ENCODE data around the gene LYSMD4.

LYSMD4 gene

GRCh38 chr15:99731336-99732123, 1.7 kb downstream of the LYSMD4 start:
- Histone ChIP-seq H3K9me3 (ENCODE audit: insufficient read depth, low read depth, low read length) (no peaks in the 10 kb centered on the region), H3K9ac (ENCODE audit: low read depth, low read length) (no peak overlapping the region), H3K36me3 (ENCODE audit: insufficient read depth, low read length) (peaks cover 11% of the 10 kb centered on the region; the same call in 1 of the 2 replicates), H3K27me3 (ENCODE audit: insufficient read depth, low read length) (peaks cover 16% of the 10 kb centered on the region), H3K27ac (ENCODE audit: low read depth, low read length) (peak overlapping the region; percentile 44; the same call in 1 of the 2 replicates), H3K4me1 (ENCODE audit: insufficient read depth, low read length) (peaks cover 18% of the 10 kb centered on the region), H3K4me3 (ENCODE audit: low read length) (peak overlapping the region; percentile 88)
- WGBS, result 20% methylated on average over 23 of the region's 26 CpGs

GRCh38 chr15:99729920-99730319, 3.3 kb downstream of the LYSMD4 start:
- peaks cover 11% of the 10 kb centered on the region; the same call in 1 of the 2 replicates for H3K36me3 ChIP-seq (ENCODE audit: insufficient read depth, low read length)

GRCh38 chr15:99729327-99729726, 3.9 kb downstream of the LYSMD4 start:
- H3K27me3 ChIP-seq (ENCODE audit: insufficient read depth, low read length), result peaks cover 16% of the 10 kb centered on the region
- no peak overlapping the region for H3K9ac ChIP-seq (ENCODE audit: low read depth, low read length)
- 97% methylated on average over 11 of the region's 11 CpGs for WGBS
- peaks cover 11% of the 10 kb centered on the region; the same call in 1 of the 2 replicates for H3K36me3 ChIP-seq (ENCODE audit: insufficient read depth, low read length)
- peaks cover 10% of the 10 kb centered on the region for H3K9me3 ChIP-seq (ENCODE audit: insufficient read depth, low read depth, low read length)
- H3K4me1 ChIP-seq (ENCODE audit: insufficient read depth, low read length), result peaks cover 18% of the 10 kb centered on the region
- no peak overlapping the region for H3K4me3 ChIP-seq (ENCODE audit: low read length)
- no peak overlapping the region for H3K27ac ChIP-seq (ENCODE audit: low read depth, low read length)

More at GRCh38 chr15:99729920-99730319, 3.3 kb downstream of the LYSMD4 start:
- no peak overlapping the region for H3K27ac ChIP-seq (ENCODE audit: low read depth, low read length)
- WGBS, result 67% methylated on average over 3 of the region's 3 CpGs
- H3K9ac ChIP-seq (ENCODE audit: low read depth, low read length), result no peak overlapping the region
- peaks cover 16% of the 10 kb centered on the region for H3K27me3 ChIP-seq (ENCODE audit: insufficient read depth, low read length)
- peaks cover 18% of the 10 kb centered on the region for H3K4me1 ChIP-seq (ENCODE audit: insufficient read depth, low read length)
- no peak overlapping the region for H3K4me3 ChIP-seq (ENCODE audit: low read length)
- peaks cover 7% of the 10 kb centered on the region for H3K9me3 ChIP-seq (ENCODE audit: insufficient read depth, low read depth, low read length)

- Histone ChIP-seq H3K9me3 (ENCODE audit: insufficient read depth, low read depth, low read length) (peaks cover 10% of the 10 kb centered on the region), H3K4me3 (ENCODE audit: low read length) (no peak overlapping the region), H3K36me3 (ENCODE audit: insufficient read depth, low read length) (peaks cover 11% of the 10 kb centered on the region; the same call in 1 of the 2 replicates), H3K27ac (ENCODE audit: low read depth, low read length) (no peak overlapping the region), H3K4me1 (ENCODE audit: insufficient read depth, low read length) (peaks cover 18% of the 10 kb centered on the region), H3K27me3 (ENCODE audit: insufficient read depth, low read length) (peaks cover 16% of the 10 kb centered on the region), H3K9ac (ENCODE audit: low read depth, low read length) (no peak overlapping the region)
- 98% methylated on average over 6 of the region's 6 CpGs for WGBS
These were observed 4.3 kb downstream of the LYSMD4 start for GRCh38 chr15:99728916-99729315.

- no peak overlapping the region for H3K4me3 ChIP-seq (ENCODE audit: low read length)
- peaks cover 10% of the 10 kb centered on the region for H3K9me3 ChIP-seq (ENCODE audit: insufficient read depth, low read depth, low read length)
- no peak overlapping the region for H3K9ac ChIP-seq (ENCODE audit: low read depth, low read length)
- H3K27me3 ChIP-seq (ENCODE audit: insufficient read depth, low read length), result peaks cover 15% of the 10 kb centered on the region
- no peak overlapping the region for H3K27ac ChIP-seq (ENCODE audit: low read depth, low read length)
- peaks cover 18% of the 10 kb centered on the region for H3K4me1 ChIP-seq (ENCODE audit: insufficient read depth, low read length)
- WGBS, result 80% methylated on average over 7 of the region's 7 CpGs
- peaks cover 11% of the 10 kb centered on the region; the same call in 1 of the 2 replicates for H3K36me3 ChIP-seq (ENCODE audit: insufficient read depth, low read length)
These were observed 5.5 kb downstream of the LYSMD4 start for GRCh38 chr15:99727733-99728132.

- H3K9me3 ChIP-seq (ENCODE audit: insufficient read depth, low read depth, low read length), result peaks cover 10% of the 10 kb centered on the region
- H3K27me3 ChIP-seq (ENCODE audit: insufficient read depth, low read length), result peaks cover 11% of the 10 kb centered on the region
- H3K36me3 ChIP-seq (ENCODE audit: insufficient read depth, low read length), result peaks cover 11% of the 10 kb centered on the region; the same call in 1 of the 2 replicates
- H3K4me1 ChIP-seq (ENCODE audit: insufficient read depth, low read length), result peaks cover 15% of the 10 kb centered on the region
- 95% methylated on average over 1 of the region's 1 CpG for WGBS
- no peak overlapping the region for H3K27ac ChIP-seq (ENCODE audit: low read depth, low read length)
- H3K4me3 ChIP-seq (ENCODE audit: low read length), result no peak overlapping the region
- H3K9ac ChIP-seq (ENCODE audit: low read depth, low read length), result no peak overlapping the region
These were observed 5.9 kb downstream of the LYSMD4 start for GRCh38 chr15:99727330-99727729.

GRCh38 chr15:99726333-99726732, 6.9 kb downstream of the LYSMD4 start:
- Histone ChIP-seq H3K4me1 (ENCODE audit: insufficient read depth, low read length) (peaks cover 7% of the 10 kb centered on the region; the same call in 1 of the 2 replicates), H3K36me3 (ENCODE audit: insufficient read depth, low read length) (peaks cover 11% of the 10 kb centered on the region; the same call in 1 of the 2 replicates), H3K9ac (ENCODE audit: low read depth, low read length) (no peak overlapping the region), H3K27me3 (ENCODE audit: insufficient read depth, low read length) (peaks cover 1% of the 10 kb centered on the region; the same call in 1 of the 2 replicates), H3K9me3 (ENCODE audit: insufficient read depth, low read depth, low read length) (peaks cover 10% of the 10 kb centered on the region), H3K27ac (ENCODE audit: low read depth, low read length) (no peak overlapping the region), H3K4me3 (ENCODE audit: low read length) (no peak overlapping the region)
- WGBS, result 79% methylated on average over 7 of the region's 7 CpGs

- no peak overlapping the region for H3K27ac ChIP-seq (ENCODE audit: low read depth, low read length)
- H3K9ac ChIP-seq (ENCODE audit: low read depth, low read length), result no peak overlapping the region
- H3K9me3 ChIP-seq (ENCODE audit: insufficient read depth, low read depth, low read length), result peaks cover 10% of the 10 kb centered on the region
- no peak overlapping the region for H3K4me3 ChIP-seq (ENCODE audit: low read length)
- no peaks in the 10 kb centered on the region; the same call in 1 of the 2 replicates for H3K4me1 ChIP-seq (ENCODE audit: insufficient read depth, low read length)
- H3K36me3 ChIP-seq (ENCODE audit: insufficient read depth, low read length), result no peaks in the 10 kb centered on the region
- no peaks in the 10 kb centered on the region for H3K27me3 ChIP-seq (ENCODE audit: insufficient read depth, low read length)
- 97% methylated on average over 2 of the region's 3 CpGs for WGBS
These were observed 10.8 kb downstream of the LYSMD4 start for GRCh38 chr15:99722406-99722805.

- Histone ChIP-seq H3K4me1 (ENCODE audit: insufficient read depth, low read length) (peaks cover 2% of the 10 kb centered on the region; the same call in 1 of the 2 replicates), H3K27ac (ENCODE audit: low read depth, low read length) (no peak overlapping the region), H3K9me3 (ENCODE audit: insufficient read depth, low read depth, low read length) (peaks cover 10% of the 10 kb centered on the region), H3K36me3 (ENCODE audit: insufficient read depth, low read length) (no peaks in the 10 kb centered on the region), H3K27me3 (ENCODE audit: insufficient read depth, low read length) (no peaks in the 10 kb centered on the region), H3K9ac (ENCODE audit: low read depth, low read length) (no peak overlapping the region), H3K4me3 (ENCODE audit: low read length) (no peak overlapping the region)
- WGBS, result over 99% methylated on average over 4 of the region's 4 CpGs
These were observed 11.3 kb downstream of the LYSMD4 start for GRCh38 chr15:99721896-99722295.

GRCh38 chr15:99721104-99721778, 12.0 kb downstream of the LYSMD4 start:
- WGBS, result 91% methylated on average over 3 of the region's 3 CpGs
- Histone ChIP-seq H3K4me1 (ENCODE audit: insufficient read depth, low read length) (peaks cover 6% of the 10 kb centered on the region; the same call in 1 of the 2 replicates), H3K27me3 (ENCODE audit: insufficient read depth, low read length) (no peaks in the 10 kb centered on the region), H3K4me3 (ENCODE audit: low read length) (no peak overlapping the region), H3K36me3 (ENCODE audit: insufficient read depth, low read length) (no peaks in the 10 kb centered on the region), H3K27ac (ENCODE audit: low read depth, low read length) (no peak overlapping the region), H3K9ac (ENCODE audit: low read depth, low read length) (no peak overlapping the region), H3K9me3 (ENCODE audit: insufficient read depth, low read depth, low read length) (peaks cover 10% of the 10 kb centered on the region)

- Histone ChIP-seq H3K9ac (ENCODE audit: low read depth, low read length) (no peak overlapping the region), H3K27ac (ENCODE audit: low read depth, low read length) (no peak overlapping the region), H3K9me3 (ENCODE audit: insufficient read depth, low read depth, low read length) (peaks cover 8% of the 10 kb centered on the region), H3K4me3 (ENCODE audit: low read length) (no peak overlapping the region), H3K36me3 (ENCODE audit: insufficient read depth, low read length) (no peaks in the 10 kb centered on the region; the same call in 1 of the 2 replicates), H3K27me3 (ENCODE audit: insufficient read depth, low read length) (no peaks in the 10 kb centered on the region), H3K4me1 (ENCODE audit: insufficient read depth, low read length) (peaks cover 6% of the 10 kb centered on the region; the same call in 1 of the 2 replicates)
- 87% methylated on average over 7 of the region's 7 CpGs for WGBS
These were observed 12.7 kb downstream of the LYSMD4 start for GRCh38 chr15:99720533-99720932.
